GM12892 (cell line): ENCODE results near the gene SDR9C7.

Experiments
- POLR2A ChIP-seq: IDR thresholded peaks from 2 replicates; pipeline ENCODE4 v1.6.1; 2011; ENCODE audit warnings: low read depth, low read length, control low read depth
- POLR2AphosphoS5 ChIP-seq: IDR thresholded peaks from 2 replicates; pipeline ENCODE4 v1.6.1; 2011; ENCODE audit warnings: low read depth, low read length, control low read depth

DNA sequence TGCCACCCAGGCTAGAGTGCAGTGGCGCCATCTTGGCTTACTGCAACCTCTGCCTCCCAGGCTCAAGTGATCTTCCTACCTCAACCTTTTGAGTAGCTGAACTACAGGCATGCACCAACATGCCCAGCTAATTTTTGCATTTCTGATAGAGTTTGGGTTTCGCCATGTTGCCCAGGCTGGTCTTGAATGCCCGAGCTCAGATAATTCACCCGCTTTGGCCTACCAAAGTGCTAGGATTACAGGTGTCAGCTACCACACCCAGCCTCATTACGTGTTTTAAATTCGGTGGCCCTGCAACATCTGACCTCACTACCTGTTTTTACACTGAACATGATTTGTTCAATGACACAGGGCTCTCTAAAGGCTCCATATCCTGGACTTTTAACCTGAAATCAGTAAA is 46.1 kb upstream of the SDR9C7 start:
- TF ChIP-seq POLR2A (no peak), POLR2AphosphoS5 (no peak)
